GM12873 (cell line): ENCODE measurements around the gene CHRM4.

Source experiments
- TF ChIP-seq, protein P1 (sequence below): IDR thresholded peaks from 2 replicates; pipeline ENCODE4 v1.5.1; 2012; ENCODE audit warnings: low read depth, mild to moderate bottlenecking, moderate library complexity, low read length, control low read depth; ENCODE audit not compliant: insufficient read depth; ENCODE audit errors: missing control alignments

CHRM4 gene

DNA sequence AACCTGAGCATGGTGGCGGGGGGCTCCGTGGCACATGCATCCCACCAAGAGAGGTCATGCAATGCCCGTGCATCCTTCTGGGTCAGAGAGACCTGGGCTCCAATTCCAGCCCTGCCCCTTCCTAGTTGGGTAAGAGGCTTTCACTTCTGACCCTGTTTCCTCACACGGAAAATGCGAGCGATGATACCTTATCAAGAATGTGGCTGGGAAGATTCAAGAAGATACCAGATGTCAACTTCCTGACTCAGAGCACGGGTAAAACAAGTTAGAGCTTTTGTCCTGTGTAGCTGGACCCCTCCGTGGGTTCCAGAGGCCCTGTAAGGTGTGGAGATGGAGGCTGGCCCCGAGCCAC is 53.0 kb downstream of the CHRM4 start:
- TF ChIP-seq, protein P1, sequence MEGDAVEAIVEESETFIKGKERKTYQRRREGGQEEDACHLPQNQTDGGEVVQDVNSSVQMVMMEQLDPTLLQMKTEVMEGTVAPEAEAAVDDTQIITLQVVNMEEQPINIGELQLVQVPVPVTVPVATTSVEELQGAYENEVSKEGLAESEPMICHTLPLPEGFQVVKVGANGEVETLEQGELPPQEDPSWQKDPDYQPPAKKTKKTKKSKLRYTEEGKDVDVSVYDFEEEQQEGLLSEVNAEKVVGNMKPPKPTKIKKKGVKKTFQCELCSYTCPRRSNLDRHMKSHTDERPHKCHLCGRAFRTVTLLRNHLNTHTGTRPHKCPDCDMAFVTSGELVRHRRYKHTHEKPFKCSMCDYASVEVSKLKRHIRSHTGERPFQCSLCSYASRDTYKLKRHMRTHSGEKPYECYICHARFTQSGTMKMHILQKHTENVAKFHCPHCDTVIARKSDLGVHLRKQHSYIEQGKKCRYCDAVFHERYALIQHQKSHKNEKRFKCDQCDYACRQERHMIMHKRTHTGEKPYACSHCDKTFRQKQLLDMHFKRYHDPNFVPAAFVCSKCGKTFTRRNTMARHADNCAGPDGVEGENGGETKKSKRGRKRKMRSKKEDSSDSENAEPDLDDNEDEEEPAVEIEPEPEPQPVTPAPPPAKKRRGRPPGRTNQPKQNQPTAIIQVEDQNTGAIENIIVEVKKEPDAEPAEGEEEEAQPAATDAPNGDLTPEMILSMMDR: no peak

DNA sequence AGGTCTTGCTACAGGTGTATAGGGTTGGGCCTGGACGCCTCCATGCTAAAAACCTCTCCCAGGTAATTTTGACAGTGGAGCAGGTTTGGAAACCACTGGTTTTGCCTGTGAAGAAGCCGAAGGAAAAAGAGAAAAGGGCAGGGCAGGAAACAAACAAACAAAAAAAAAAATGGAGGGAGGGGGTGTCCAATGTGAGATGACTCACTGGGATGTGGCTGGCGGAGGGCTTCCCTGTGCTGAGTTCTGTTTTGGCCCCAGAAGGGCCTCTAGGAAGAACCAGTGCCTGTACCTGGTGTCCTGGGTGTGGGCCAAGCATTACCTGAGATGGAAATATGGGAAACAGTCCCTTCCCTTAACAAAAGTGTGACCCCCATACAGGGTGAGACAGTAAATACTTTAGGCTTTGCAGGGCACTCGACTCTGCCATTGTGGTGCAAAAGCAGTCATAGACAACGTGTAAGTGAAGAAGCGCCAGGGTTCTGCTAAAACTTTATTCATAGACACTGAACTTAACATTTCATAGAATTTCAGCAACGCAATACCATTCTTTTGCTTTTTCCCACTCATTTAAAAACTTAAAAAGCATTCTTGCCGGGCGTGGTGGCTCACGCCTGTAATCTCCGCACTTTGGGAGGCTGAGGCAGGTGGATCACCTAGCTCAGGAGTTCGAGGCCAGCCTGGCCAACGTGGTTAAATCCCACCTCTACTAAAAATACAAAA is 53.8 kb downstream of the CHRM4 start:
- TF ChIP-seq, protein P1: no peak

DNA sequence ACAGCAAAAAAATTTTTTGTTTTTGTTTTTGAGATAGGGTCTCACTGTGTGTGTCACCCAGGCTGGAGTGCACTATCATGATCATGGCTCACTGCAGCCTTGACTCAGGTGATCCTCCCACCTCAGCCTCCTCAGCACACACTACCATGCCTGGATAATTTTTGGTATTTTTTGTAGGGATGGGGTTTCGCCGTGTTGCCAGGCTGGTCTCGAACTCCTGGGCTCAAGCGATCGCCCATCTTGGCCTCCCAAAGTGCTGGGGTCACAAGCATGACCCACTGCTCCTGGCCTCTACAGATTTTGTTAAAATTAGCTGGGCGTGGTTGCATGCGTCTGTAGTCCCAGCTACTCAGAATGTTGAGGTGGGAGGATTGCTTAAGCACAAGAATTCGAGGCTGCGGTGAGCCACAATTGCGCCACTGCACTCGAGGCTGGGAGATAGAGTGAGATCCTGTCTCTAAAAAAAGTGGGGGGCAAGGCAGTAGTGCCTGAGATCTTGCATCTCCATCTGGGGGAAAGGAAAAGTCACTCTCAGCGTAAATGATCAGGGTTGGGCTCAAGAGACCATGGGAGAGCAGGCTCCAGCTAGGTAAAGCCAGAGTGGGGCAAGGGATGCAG is 54.9 kb downstream of the CHRM4 start:
- TF ChIP-seq, protein P1: no peak

DNA sequence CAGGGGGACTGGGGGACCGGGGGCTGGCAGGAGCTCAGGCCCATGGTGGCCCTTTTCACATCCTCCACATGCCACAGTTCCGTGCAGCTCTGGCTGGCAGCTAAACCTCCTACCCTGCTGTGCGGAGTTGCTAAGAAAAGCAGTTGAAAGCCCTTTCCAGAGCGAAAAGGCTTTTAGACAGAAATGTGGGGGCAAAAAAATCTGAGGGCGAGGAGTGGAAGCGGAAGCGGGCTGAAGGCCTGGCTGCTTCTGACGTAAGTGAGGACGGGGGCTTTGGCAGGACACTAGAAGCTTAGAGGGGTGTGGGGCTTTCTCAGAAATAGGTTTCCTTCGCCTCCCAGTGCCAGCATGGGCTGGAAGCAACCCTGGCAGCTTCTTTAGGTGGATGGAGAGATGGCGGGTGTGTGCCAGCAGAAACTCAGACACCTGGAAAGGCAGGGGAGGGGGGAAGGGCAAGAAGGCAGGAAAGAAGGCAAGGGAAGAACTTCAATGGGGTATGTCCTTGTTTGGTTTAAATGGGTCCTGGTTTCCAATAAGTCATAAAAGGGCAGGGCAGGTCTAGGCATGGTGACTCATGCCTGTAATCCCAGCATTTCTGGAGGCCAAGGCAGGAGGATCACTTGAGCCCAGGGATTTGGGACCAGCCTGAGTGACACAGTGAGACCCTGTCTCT is 55.5 kb downstream of the CHRM4 start:
- TF ChIP-seq, protein P1: no peak

DNA sequence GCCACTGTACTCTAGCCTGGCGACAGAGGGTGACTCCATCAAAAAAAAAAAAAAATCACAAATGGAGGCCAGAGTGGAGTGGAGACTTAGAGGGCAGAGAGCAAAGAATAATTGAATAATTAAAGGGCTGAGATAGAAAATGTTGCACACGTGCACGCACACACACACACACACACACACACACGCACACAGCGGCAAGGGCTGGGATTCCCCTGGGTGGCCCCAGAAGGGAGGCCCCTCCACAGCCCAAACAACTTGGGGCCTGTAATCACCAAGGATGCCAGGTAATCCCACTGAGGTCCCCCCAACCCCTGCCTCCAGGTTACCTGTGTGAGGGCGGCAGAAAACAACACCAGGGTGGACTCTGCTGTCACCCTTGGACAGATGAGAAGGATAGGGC is 56.3 kb downstream of the CHRM4 start:
- TF ChIP-seq, protein P1: no peak

DNA sequence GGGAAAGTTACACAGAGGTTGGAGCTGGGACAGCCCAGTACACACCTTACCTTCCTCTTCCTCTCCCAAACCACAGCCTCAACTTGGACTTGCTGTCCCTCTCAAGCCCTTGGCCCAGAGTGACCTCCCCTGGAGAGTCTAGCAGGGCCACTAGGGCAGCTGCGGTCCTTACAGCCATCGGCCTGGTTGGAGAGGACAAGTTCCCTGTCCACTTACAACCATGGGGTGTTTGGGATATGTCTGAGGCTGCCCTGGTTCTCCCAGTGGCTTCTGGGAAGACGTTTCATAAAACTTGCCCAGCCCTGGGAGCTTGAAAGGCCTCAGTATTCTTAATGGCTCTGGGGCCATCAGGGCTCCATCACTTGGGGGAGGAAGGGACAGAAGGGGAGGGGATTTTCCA is 57.4 kb downstream of the CHRM4 start:
- TF ChIP-seq, protein P1: no peak
